NCI-H2227 (cell line): Measurements from ENCODE around the gene COPS2.
"Not testable (repeated sequence)": the region's sequence is repeated elsewhere in the genome, so short reads cannot be mapped to it uniquely, and the experiment has no call there.

Experiments used
- DNase-seq: peaks from one replicate; lab custom pipeline; 2025; ENCODE audit not compliant: unreplicated experiment; lab: John Stamatoyannopoulos, UW

Gene COPS2

DNA sequence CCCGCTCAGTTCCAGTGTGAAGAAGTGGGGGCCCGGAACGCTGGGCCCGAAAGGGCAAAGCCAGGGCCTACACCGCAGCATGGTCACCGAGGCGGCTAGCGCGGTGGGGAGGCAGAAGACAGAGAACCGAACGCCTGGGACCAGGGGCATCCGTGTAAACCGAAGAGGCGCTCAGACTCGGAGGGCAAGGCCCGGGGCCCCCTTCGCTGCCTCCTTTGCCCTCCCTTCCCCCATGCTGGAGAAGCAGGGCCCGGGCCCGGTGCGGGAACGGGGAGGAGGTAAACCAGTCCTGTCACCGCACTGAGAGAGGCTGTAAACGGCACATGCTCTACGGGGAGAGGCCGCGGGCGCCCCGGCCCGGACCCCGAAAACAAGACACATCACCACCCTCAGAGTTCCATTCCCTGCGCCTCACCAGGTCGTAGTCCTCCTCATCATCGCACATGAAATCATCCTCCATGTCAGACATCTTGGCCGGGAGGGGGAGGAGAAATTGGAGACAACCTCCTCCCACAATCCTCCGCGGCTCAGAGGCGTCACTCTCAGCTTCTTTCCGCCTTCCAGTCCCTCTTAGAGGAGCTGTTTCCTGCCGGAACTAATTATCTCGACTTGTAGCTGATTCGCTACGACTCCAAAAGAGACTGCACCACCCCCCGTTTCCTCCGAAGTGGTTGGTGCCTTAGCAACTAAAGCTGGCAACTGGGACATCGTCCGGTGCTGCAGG is at the start of gene COPS2:
TSS of gene COPS2 (minus strand) at position 490 of the 724 bp plus-strand sequence. CDS start at position 469, 21 bp downstream.
- DNase-seq = peak; percentile 95

DNA sequence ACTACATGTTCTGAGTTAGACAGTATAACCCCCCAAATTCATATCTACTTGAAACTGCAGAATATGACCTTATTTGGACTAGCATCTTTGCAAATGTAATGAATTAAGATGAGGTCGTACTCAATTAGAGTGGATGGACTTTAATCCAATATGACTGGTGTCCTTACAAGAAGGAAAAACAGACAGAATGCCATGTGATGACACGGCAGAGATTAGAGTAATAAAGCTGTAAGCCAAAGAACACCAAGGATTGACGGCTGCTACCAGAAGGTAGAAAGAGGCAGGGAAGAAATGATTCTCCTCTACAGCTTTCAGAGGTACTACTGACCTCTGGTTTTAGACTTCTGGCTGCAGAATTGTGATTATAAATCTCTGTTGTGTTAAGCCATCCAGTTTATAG is 44.9 kb upstream of the COPS2 start:
- no peak for DNase-seq

DNA sequence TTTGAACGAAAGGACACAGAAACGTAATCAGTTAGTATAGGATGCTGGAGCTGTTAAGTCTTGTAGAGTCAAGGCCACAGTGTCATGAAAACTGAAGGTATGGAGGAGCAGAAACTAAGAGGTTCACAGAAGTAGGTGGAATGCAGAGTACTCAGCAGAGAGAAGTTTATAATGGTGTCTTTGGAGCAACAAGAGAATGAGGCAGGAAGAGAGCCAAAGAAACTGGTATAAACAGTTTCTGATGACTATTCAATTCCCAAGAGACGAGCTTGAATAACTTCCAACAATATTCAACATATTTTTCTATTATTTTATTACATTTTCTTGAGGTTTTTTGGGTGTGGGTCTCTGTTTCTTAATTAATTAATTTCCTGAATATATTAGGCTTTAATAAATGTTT is 44.3 kb upstream of the COPS2 start:
- no peak for DNase-seq

DNA sequence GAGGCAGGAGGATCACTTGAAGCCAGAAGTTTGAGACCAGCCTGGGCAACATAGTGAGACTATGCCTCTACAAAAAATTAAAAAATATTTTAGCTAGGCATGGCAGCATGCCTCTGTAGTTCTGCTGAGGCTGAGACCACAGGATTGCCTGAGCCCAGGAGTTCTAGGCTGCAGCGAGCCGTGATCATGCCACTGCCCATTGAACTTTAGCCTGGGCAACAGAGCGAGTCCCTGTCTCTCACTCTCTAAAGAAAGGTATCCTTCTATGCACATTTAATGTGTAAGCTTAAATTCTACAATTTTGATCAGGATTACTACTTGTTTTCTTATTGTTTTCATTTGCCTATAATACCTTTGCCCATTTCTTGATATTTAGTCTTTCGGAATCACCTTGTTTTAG is 41.5 kb upstream of the COPS2 start:
- no peak for DNase-seq

DNA sequence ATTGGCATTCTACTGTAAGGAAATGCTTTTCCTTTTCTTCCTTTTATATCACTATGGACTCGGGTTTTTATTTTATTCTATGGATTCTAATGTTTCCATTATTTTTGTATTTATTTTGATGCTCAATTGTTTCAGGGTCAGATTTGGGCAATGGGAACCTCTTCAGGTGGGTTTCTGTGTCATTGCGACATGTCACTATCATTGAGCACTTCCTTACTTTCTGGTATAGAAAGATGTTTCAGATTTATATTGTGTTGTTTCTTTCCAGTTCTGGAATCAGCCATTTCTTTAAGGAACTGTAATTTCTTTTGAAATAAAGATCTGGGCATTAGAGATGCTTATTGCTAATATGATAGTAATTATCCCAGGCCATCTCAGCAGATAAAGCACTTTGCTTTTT is 36.5 kb upstream of the COPS2 start:
- no peak for DNase-seq

DNA sequence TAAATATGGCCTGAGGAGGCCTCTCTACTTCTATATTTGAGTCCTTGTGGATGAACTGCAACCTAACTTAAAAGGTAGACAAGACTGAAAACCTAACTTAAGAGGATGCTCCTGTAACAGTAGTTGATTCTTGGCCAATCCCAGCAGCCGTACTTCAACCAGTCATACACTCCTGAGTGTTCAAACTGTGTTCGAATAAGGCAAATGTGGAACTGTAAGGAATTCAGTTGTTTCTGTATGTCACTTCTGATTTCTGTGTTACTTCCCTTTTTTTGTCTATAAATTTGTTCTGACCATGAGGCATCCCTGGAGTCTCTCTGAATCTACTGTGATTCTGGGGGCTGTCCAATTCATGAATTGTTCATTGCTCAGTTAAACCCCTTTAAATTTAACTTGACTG is 35.2 kb upstream of the COPS2 start:
- DNase-seq = no peak

DNA sequence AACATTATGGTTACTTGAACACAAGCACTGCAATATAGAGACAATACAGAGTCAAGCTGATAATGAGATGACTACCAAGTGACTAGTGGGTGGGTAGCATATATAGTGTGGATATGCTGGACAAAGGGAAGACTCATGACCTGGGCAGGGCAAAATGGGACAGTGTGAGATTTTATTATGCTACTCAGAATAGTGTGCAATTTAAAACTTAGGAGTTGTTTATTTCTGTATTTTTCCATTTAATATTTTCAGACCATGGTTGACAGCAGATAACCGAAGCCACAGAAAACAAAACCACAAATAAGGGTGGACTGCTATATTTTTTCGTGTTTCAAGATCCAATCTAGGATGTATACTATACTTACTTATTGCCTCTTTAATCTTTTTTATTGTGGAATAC is 34.2 kb upstream of the COPS2 start:
- DNase-seq = no peak

DNA sequence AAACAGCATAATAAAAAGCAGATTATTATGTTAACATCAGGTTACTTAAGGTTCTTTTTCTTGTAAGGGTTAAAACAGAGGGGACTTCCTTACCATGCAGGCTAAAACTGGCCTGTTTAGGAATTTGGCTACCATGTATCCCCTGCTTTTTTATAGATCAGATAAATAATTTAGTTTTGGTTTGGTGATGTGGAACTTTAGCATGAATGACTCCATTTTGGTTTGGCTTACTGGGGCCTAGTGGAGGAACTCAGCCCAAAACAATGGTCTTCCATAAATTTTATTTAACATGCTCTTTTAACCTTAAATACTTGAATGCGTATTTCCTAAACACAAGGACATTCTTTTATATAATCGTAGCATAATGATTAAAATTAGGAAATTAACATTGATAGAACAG is 33.5 kb upstream of the COPS2 start:
- no peak for DNase-seq

DNA sequence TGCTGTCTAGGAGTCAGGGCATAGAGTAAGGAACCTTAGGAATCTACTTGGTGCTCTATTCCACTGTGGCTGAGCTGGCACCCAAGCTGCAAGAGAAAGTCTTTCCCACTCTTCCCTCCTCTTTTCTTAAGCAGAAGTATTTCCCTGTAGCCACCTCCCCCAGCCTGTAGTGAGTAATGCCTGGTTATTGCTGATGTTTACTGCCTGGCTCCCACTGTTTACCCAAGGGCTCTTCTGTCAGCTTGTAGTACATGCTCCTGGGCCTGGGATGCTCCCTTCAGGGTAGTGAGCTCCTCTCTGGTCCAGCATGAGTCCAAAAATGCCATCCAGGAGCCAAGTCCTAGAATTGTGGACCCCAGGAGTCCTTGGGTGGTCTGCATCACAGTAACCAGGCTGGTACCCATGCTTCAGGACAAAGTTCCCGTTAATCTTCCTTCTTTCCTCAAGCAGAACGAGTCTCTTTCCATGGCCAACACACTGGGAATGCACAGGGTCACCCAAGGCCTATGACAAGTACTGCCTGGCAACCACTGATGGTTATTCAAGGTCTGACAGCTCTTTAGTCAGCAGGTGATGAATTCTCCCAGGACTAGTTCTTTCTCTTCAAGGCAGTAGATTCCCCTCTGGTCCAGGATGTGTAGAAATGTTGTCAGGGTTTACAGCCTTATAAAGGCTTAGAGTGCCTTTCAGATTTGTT is 32.3 kb upstream of the COPS2 start:
- DNase-seq = no peak

DNA sequence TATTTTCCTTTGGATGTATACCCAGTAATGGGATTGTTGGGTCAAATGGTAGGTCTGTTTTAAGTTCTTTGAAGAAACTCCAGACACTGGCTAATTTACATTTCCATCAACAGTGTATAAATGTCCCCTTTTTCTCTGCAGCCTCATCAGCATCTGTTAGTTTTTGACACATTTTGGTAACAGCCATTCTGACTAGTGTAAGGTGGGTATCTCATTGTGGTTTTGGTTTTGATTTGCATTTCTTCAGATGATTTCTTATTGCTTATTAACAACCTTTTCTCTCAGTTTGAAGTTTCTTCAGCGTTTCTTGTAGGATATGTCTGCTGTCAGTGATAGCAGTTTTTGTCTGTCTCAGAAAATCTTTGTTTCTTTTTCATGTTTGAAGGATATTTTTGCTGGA is 30.1 kb upstream of the COPS2 start:
- DNase-seq = no peak

DNA sequence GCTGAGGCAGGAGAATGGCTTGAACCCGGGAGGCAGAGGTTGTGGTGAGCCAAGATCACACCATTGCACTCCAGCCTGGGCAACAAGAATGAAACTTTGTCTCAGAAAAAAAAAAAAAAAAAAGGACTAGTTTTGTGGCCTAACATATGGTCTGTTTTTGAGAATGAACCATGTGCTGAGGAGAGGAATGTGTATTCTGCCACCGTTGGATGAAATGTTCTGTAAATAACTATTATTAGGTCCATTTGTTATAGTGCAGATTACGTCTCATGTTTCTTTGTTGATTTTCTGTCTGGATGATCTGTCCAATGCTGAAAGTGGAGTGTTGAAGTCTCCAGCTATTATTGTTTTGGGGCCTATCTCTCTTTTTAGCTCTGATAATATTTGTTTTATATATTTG is 28.3 kb upstream of the COPS2 start:
- not testable (repeated sequence) for DNase-seq

DNA sequence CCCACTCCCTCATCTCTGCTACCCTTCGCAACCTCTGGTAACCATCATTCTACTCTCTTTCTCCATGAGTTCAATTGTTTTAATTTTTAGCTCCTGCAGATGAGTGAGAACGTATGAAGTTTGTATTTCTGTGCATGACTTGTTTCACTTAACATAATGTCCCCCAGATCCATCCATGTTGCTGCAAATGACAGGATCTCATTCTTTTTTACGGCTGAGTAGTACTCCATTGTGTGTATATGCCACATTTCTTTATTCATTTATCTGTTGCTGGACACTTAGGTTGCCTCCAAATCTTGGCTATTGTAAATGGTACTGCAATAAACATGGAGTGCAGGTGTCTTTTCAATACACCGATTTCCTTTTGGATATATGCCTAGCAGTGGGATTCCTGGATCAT is 26.7 kb upstream of the COPS2 start:
- DNase-seq = no peak

DNA sequence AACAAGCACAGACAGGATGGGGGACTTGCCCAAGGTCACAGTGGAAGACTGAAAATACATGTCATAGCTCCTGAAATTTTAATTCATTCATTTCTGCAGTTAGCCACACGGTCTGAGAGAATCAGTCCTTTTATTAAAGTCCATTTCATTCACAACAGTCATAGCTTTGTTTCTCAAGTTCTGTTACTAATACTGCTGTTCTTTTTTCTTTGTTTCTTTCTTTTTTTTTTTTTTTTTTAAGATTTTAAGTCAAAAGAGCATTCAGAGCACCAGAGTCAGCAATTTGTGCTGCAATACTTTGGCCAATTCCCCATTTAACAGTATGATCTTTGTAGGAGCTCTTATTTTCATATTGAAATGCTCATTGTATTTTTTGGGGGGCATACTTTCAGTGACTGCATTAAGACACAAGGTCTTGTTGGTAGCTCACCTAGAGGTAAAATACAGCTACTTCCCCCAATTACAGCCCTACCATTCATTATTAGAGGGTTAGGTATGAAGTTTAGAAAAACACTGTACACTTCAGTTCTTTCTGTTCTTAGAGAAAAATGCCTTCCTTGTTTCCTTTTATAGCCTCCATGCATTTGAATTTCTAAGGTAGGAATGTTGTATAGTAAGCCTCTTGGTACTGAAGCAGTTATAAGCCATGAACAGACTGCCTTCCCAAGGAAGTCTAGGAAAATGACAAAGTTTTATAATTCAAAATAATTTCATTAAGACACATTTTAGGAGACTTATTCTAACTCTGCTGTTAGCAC is 24.2 kb upstream of the COPS2 start:
- DNase-seq = no peak

DNA sequence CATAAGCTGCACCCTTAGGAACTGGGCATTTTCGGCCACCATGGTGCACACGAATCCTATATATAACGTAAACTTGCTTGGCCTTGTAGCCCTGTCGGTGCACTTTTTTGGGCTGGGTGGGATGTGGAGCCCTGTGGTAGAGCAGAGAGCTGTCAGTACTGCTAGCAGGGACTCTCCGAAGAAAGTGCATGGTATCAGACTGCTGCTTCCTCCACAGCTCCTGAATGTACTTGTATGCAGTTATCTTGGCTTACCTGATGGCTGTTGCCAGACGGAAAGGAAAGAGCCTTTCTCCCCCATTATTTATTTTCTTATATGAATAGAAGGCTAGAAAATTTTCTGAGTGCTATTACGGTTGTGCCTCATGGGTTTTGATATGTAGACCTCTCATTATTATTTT is 23.1 kb upstream of the COPS2 start:
- DNase-seq = no peak

DNA sequence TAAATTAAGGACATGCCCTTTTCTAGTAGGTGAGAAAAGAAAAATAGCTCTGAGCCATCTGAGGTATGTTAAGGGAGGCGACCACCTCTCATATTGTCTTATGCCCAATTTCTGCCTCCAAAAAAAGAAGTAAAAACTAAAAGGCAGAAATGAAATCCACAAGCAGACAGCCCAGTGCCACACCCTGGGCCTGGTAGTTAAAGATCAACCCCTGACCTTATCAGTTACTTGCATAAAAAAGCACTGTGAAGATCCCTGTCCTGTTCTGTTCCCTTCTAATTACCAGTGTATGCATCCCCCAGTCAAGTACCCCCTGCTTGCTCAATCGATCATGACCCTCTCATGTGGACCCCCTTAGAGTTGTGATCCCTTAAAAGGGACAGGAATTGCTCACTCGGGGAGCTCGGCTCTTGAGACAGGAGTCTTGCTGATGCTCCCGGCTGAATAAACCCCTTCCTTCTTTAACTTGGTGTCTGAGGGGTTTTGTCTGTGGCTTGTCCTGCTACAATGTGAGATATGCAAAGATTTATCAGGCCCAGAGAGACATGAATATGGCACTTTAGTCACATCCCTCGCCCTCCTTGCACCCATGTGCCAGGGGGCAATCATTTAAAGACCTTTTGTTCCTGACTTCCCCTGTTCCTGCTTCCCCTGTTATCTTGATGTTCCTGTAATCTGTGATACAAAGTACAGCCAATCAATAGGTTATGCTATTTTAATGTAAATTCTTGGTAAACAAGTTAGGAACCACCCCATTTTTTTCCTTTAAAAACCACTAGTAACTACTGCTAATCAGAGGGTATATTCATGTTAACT is 20.4 kb upstream of the COPS2 start:
- DNase-seq = not testable (repeated sequence)

DNA sequence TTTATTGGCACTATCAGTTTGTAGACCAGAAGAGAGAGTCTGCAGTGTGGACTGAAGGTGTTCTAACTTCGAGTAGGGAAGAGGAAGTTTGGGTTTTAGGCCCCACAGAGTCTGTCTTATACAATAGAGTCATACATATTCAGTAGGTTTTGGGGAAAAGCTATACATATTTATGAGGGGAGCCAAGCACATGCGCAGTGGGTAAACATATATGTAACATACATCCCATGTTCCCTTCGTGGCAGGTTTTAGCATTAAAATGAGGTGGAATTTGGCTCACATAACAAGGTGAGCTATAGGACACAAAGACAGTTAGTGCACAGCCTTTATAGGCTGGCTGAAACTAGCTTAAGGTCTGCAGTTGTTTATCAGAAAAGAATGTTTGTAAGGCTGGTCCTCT is 19.5 kb upstream of the COPS2 start:
- DNase-seq = no peak

DNA sequence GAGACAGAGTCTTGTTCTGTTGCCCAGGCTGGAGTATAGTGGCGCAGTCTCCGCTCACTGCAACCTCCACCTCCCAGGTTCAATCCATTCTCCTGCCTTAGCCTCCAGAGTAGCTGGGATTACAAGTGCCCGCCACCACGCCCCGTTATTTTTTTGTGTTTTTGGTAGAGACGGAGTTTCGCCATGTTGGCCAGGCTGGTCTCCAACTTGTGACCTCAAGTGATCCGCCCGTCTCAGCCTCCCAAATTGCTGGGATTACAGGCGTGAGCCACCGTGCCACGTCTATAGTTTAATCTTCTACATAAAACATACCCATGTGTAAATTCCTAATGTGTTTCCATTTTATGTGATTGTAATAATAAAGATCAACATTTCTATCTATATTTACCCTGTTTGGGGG is 16.4 kb upstream of the COPS2 start:
- DNase-seq = no peak

DNA sequence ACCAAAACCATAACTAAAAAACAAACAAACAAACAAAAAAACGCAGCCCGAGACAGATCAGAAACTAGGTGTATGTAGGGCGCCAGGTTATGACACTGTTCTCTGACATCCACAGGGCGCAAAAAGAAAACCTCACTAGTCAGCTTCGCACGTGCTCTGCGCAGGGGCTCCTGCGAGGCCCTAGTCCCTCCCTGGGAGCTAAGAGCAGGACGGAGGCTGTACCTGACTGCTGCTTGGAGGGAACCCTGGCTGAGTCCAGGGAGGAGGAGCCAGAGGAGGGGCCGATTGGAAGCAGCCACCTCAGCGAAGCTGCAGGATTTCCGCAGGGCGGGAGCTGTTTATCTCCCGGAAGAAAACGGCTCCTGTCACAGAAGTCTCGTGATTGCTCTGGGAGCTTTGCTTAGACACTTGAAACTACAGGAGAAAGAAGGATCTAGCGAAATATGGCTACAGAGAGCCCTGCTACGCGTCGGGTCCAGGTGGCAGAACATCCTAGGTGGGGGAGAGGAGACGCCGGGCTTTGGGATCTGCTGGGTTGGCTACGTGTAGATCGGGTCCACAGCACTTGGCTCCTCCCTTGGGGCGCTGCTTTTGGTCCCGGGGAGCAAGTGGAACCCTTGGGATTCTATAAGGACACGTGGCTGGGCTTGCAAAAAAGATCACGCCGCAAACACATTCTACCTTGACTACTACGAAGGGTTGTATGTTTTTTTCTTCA is 14.6 kb upstream of the COPS2 start, which contains the start of gene GALK2:
TSS of gene GALK2 (plus strand) at position 368 of the 718 bp plus-strand sequence. CDS start at position 444, 76 bp downstream.
- peak; percentile 91 for DNase-seq

DNA sequence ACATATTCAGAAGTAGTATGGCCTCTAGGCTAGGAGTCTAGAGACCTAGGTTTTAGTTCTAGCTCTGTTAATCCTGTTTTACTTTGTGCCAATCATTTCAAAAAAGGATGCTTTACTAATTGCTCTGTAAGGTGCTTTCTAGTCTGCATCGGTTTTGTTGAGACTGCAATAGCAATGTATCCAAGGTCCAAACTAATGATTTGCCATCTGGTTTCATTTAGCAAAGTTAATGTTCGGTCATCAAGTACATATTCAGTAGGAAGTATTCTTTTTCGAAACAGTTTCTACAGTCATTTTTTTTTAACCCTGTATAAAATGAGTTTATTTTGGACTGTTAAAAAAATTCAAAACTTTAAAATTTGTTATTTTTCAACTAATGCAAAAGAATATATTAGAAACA is 12.6 kb upstream of the COPS2 start:
- no peak for DNase-seq

DNA sequence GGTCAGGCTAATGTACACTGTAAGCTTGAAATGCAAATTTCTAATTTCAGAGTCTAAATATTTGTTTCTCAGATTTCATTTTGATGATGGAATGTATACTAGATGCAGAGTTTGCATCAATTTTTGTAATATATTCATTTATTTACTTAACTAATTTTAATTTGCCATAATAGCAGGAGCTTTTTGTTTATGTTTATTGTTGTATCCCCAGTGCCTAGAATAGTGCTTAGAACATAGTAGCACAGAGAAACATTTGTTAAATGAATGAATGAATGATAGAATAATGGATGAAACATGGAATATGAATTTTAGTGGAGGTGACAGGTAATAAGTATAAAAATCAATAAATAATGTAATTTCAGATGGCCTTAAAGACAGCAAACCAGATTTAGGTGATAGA is 9.5 kb upstream of the COPS2 start:
- no peak for DNase-seq
